Liver (tissue), 9 donors: ENCODE results near the gene EXOC3L1. TPM values are rescaled to one million over a fixed set of nuclear protein-coding genes. Genes with fewer than 3 reads are reported as not detected.

Source experiments
- DNase-seq: peaks from one replicate; pipeline ENCODE4 v3.0.0-alpha.2; 2017; ENCODE audit warnings: low spot score
- H3K27ac ChIP-seq, 2 donors: one replicate each; pipeline ENCODE4 v1.7.0; 2013; ENCODE audit warnings: inconsistent platforms in 2 of 2, low read length in 2 of 2, control low read depth in 1 of 2, low read depth in 1 of 2, mild to moderate bottlenecking in 1 of 2
- H3K27me3 ChIP-seq, 4 donors: one replicate each; pipeline versions ENCODE4 v1.6.1 to v1.7.0; 2013; ENCODE audit warnings: low read length in 3 of 4, inconsistent platforms in 1 of 4, mild to moderate bottlenecking in 1 of 4, moderate library complexity in 1 of 4; ENCODE audit not compliant: control insufficient read depth in 4 of 4, insufficient read depth in 4 of 4
- H3K36me3 ChIP-seq, 4 donors: one replicate each; pipeline versions ENCODE4 v1.6.1 to v1.7.0; 2013; ENCODE audit warnings: low read length in 3 of 4, mild to moderate bottlenecking in 3 of 4, low read depth in 1 of 4, moderate library complexity in 1 of 4; ENCODE audit not compliant: control insufficient read depth in 4 of 4, insufficient read depth in 3 of 4
- H3K4me1 ChIP-seq, 4 donors: one replicate each; pipeline versions ENCODE4 v1.6.1 to v1.7.0; 2013; ENCODE audit warnings: low read length in 3 of 4, mild to moderate bottlenecking in 3 of 4, moderate library complexity in 1 of 4; ENCODE audit not compliant: control insufficient read depth in 4 of 4, insufficient read depth in 4 of 4
- H3K4me3 ChIP-seq, 3 donors: one replicate each; pipeline versions ENCODE4 v1.6.1 to v1.7.0; 2013; ENCODE audit warnings: low read length in 3 of 3, control low read depth in 1 of 3, low read depth in 1 of 3, mild to moderate bottlenecking in 1 of 3
- H3K9ac ChIP-seq, 2 donors: one replicate each; pipeline ENCODE4 v1.7.0; 2013; ENCODE audit warnings: low read length in 2 of 2, mild to moderate bottlenecking in 2 of 2, moderate library complexity in 2 of 2, control low read depth in 1 of 2, low read depth in 1 of 2
- H3K9me3 ChIP-seq, 4 donors: one replicate each; pipeline versions ENCODE4 v1.6.1 to v1.7.0; 2013; ENCODE audit warnings: low read length in 3 of 4; ENCODE audit not compliant: control insufficient read depth in 4 of 4
- ATF3 ChIP-seq: IDR thresholded peaks from 2 replicates; pipeline ENCODE4 v1.6.1; 2016; ENCODE audit warnings: antibody characterized with exemption
- CTCF ChIP-seq: fragments of 150-350 bp; IDR thresholded peaks from 2 replicates; pipeline ENCODE4 v1.5.1; 2017; ENCODE audit warnings: improper control_type of control experiment, low read depth, low read length; ENCODE audit not compliant: missing input control
- EGR1 ChIP-seq, 2 donors: IDR thresholded peaks; 2 replicates each; pipeline ENCODE4 v1.6.1; 2016 to 2018; ENCODE audit warnings: antibody characterized with exemption in 2 of 2, low read depth in 2 of 2
- FOXA1 ChIP-seq: IDR thresholded peaks from 2 replicates; pipeline ENCODE4 v1.6.1; 2016; ENCODE audit warnings: antibody characterized with exemption
- FOXA2 ChIP-seq: IDR thresholded peaks from 2 replicates; pipeline ENCODE4 v1.6.1; 2016; ENCODE audit warnings: antibody characterized with exemption
- GABPA ChIP-seq, 2 donors: IDR thresholded peaks in 1 of 2; conservative IDR thresholded peaks in 1 of 2; 2 replicates each; pipeline ENCODE4 v1.6.1; 2016; ENCODE audit warnings: antibody characterized with exemption in 2 of 2, mild to moderate bottlenecking in 1 of 2, moderate library complexity in 1 of 2
- HNF4A ChIP-seq, 2 donors: conservative IDR thresholded peaks; 2 replicates each; pipeline ENCODE4 v1.6.1; 2016; ENCODE audit warnings: antibody characterized with exemption in 2 of 2, mild to moderate bottlenecking in 2 of 2
- HNF4G ChIP-seq: IDR thresholded peaks from 2 replicates; pipeline ENCODE4 v1.6.1; 2016; ENCODE audit warnings: antibody characterized with exemption
- JUND ChIP-seq, 2 donors: IDR thresholded peaks; 2 replicates each; pipeline ENCODE4 v1.6.1; 2016; ENCODE audit warnings: antibody characterized with exemption in 2 of 2
- MAX ChIP-seq: IDR thresholded peaks from 2 replicates; pipeline ENCODE4 v1.6.1; 2016; ENCODE audit warnings: antibody characterized with exemption
- NR2F2 ChIP-seq: IDR thresholded peaks from 2 replicates; pipeline ENCODE4 v1.6.1; 2016; ENCODE audit warnings: antibody characterized with exemption
- RAD21 ChIP-seq, 2 donors: IDR thresholded peaks; 2 replicates each; pipeline ENCODE4 v1.6.1; 2016; ENCODE audit warnings: antibody characterized with exemption in 2 of 2, mild to moderate bottlenecking in 2 of 2
- REST ChIP-seq: IDR thresholded peaks from 2 replicates; pipeline ENCODE4 v1.6.1; 2016; ENCODE audit warnings: antibody characterized with exemption, mild to moderate bottlenecking
- RXRA ChIP-seq, 2 donors: IDR thresholded peaks; 2 replicates each; pipeline ENCODE4 v1.6.1; 2017 to 2018; ENCODE audit warnings: antibody characterized with exemption in 2 of 2, mild to moderate bottlenecking in 1 of 2
- SP1 ChIP-seq: IDR thresholded peaks from 2 replicates; pipeline ENCODE4 v1.6.1; 2018; ENCODE audit warnings: antibody characterized with exemption, mild to moderate bottlenecking
- TAF1 ChIP-seq: conservative IDR thresholded peaks from 2 replicates; pipeline ENCODE4 v1.6.1; 2016; ENCODE audit warnings: antibody characterized with exemption, mild to moderate bottlenecking
- YY1 ChIP-seq: IDR thresholded peaks from 2 replicates; pipeline ENCODE4 v1.6.1; 2016; ENCODE audit warnings: antibody characterized with exemption, mild to moderate bottlenecking
- ZBTB33 ChIP-seq: IDR thresholded peaks from 2 replicates; pipeline ENCODE4 v1.6.1; 2016; ENCODE audit warnings: antibody characterized with exemption
- WGBS: extraction: QIAGEN DNeasy Blood & Tissue Kit; methylation state at CpG from one replicate; pipeline ENCODE4 v1.1.7; 2013; 5-methylcytosine and 5-hydroxymethylcytosine counted together
- polyA plus RNA-seq, 2 donors: library from polyadenylated mRNA; stranded (reverse) in 1 of 2; unstranded in 1 of 2; fragments of 200-250 nt in 1 of 2; fragments of >200 nt in 1 of 2; fragmentation: Nextera tagmentation in 1 of 2; extraction: Ambion mirVana in 1 of 2; gene quantifications; one replicate each; pipeline versions ENCODE4 v1.2.1 to v1.2.3, GENCODE V29; 2013 to 2015
- total RNA-seq, 2 donors: library from RNA; depleted of rRNA; stranded (reverse); fragments of >200 nt; gene quantifications; one replicate each; pipeline ENCODE4 v1.2.3, GENCODE V29; 2014
- donor health status: healthy.
- donor health status: healthy.
- donor health status: healthy.
- donor health status: healthy.
- donor health status: healthy.

EXOC3L1 gene
- total and polyA plus RNA-seq, 4 donors, result 1.1 to 3.7 (median 2.8) TPM

- Histone ChIP-seq H3K4me3 (peak overlapping the region in 1 of 3 donors; percentile 39), H3K4me1 (peaks cover 29 to 50% (median 38%) of the 10 kb centered on the region in 4 donors), H3K9ac (no peak overlapping the region), H3K9me3 (no peaks in the 10 kb centered on the region), H3K36me3 (peaks cover 0 to 2% (median 0%) of the 10 kb centered on the region in 4 donors), H3K27ac (no peak overlapping the region), H3K27me3 (no peaks in the 10 kb centered on the region)
- WGBS, result 22% methylated on average over 85 of the region's 85 CpGs
- TF ChIP-seq ZBTB33, result no peak
- TF ChIP-seq RAD21 (IDR thresholded peaks at IDR 0.05), result no peak
- no peak for TF ChIP-seq SP1
- no peak for TF ChIP-seq CTCF
- no peak for TF ChIP-seq YY1
- TF ChIP-seq NR2F2, result no peak
- TF ChIP-seq JUND (IDR thresholded peaks at IDR 0.05), result no peak
- no peak for DNase-seq
Observed at GRCh38 chr16:67165121-67166078, 24.5 kb downstream of the EXOC3L1 start.

- Histone ChIP-seq H3K36me3 (peaks cover 0 to 2% (median 0%) of the 10 kb centered on the region in 4 donors), H3K9me3 (no peaks in the 10 kb centered on the region), H3K27ac (no peak within 1 kb of the TSS), H3K9ac (no peak within 1 kb of the TSS), H3K4me1 (peaks cover 28 to 44% (median 34%) of the 10 kb centered on the region in 4 donors), H3K4me3 (peak within 1 kb of the TSS in 2 of 3 donors; percentile 16 to 39), H3K27me3 (no peaks in the 10 kb centered on the region)
- 1% methylated on average over 41 of the region's 41 CpGs for WGBS
- no peak for TF ChIP-seq ATF3
- TF ChIP-seq REST, result no peak
- TF ChIP-seq RXRA (IDR thresholded peaks at IDR 0.05), result no peak
- TF ChIP-seq JUND (IDR thresholded peaks at IDR 0.05), result no peak
- TF ChIP-seq NR2F2, result no peak
- no peak for TF ChIP-seq EGR1 (IDR thresholded peaks at IDR 0.05; ENCODE audit: low read depth in 2 of 2)
- no peak for TF ChIP-seq YY1
- TF ChIP-seq HNF4A (conservative IDR thresholded peaks at IDR 0.05), result no peak
- TF ChIP-seq HNF4G, result no peak
- TF ChIP-seq CTCF, result no peak
- TF ChIP-seq GABPA (IDR thresholded peaks at IDR 0.05 in 1 of 2, conservative IDR thresholded peaks at IDR 0.05 in 1 of 2), result no peak
- TF ChIP-seq FOXA2, result no peak
- no peak for TF ChIP-seq SP1
- no peak for TF ChIP-seq ZBTB33
- TF ChIP-seq TAF1, result no peak
- no peak for TF ChIP-seq FOXA1
- TF ChIP-seq MAX, result no peak
- no peak for TF ChIP-seq RAD21 (IDR thresholded peaks at IDR 0.05)
- no peak for DNase-seq
Observed at GRCh38 chr16:67164599-67165061, 25.3 kb downstream of the EXOC3L1 start, which contains the start of gene HSF4. HSF4 (plus strand) TSS chr16:67164745; CDS start chr16:67164812, 67 bp downstream.
